ENCODE measurements around the gene NUDT14. TPM values are rescaled to one million over a fixed set of nuclear protein-coding genes. Genes with fewer than 3 reads are reported as not detected.

NUDT14 gene
- total RNA-seq, 1 donor from 2014 or later: 59.1 TPM

DNA sequence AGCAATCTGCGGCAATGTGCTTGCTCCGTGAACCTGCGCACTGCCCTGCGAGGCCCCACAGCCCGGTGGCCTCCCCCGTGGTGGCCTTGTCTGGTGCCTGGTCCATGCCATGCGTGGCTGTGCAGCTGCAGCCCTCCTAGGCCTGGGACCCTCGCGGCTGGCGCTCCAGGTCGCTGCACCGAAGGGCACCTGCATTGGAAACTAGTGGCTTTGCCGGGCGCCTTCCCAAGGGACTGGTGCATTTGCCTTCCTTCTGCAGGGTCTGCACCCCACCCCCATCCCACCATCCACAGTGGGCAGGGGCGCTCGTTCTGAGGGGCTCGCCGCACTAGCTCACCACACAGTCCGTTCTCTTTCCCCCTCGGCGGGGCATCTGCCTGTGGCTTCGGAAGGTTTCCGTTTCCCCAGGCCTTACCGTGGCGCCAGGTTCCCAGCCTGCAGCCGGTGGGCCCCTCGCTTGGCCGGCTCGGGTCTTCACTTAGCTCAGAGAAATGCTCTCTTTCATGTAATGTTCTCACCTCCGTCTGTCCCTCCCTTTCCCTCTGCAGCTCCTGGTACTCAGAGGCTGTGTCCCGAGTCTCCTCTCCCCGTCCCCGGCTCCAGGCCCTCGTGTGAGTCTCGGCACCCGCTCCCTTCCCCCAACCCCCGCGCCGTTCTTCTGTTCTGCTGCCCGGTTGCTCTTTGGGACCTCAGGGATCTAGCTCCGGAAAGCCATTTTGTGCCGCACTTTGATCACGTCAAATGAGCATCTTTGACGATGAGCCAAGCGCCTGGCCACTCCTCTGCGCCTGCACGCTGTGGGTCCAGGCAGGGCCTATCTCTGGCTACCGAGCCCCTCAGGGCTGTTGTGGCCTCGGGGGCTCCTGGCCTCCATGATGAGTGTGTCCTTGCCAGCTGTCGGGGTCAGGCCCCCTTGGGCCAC is 44.5 kb downstream of the NUDT14 start:
- Histone ChIP-seq H3K4me3 (no peak overlapping the region), H3K27ac (no peak overlapping the region), H3K27me3 (no peaks in the 10 kb centered on the region), H3K36me3 (no peaks in the 10 kb centered on the region), H3K9me3 (peaks cover 6% of the 10 kb centered on the region), H3K4me1 (no peaks in the 10 kb centered on the region)
- ATAC-seq (no peak), DNase-seq (peak; percentile 56)
- intact Hi-C loops (cut with DNase I): no loop called here
- TF ChIP-seq, protein P1, sequence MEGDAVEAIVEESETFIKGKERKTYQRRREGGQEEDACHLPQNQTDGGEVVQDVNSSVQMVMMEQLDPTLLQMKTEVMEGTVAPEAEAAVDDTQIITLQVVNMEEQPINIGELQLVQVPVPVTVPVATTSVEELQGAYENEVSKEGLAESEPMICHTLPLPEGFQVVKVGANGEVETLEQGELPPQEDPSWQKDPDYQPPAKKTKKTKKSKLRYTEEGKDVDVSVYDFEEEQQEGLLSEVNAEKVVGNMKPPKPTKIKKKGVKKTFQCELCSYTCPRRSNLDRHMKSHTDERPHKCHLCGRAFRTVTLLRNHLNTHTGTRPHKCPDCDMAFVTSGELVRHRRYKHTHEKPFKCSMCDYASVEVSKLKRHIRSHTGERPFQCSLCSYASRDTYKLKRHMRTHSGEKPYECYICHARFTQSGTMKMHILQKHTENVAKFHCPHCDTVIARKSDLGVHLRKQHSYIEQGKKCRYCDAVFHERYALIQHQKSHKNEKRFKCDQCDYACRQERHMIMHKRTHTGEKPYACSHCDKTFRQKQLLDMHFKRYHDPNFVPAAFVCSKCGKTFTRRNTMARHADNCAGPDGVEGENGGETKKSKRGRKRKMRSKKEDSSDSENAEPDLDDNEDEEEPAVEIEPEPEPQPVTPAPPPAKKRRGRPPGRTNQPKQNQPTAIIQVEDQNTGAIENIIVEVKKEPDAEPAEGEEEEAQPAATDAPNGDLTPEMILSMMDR (IDR thresholded peaks at IDR 0.05): no peak

DNA sequence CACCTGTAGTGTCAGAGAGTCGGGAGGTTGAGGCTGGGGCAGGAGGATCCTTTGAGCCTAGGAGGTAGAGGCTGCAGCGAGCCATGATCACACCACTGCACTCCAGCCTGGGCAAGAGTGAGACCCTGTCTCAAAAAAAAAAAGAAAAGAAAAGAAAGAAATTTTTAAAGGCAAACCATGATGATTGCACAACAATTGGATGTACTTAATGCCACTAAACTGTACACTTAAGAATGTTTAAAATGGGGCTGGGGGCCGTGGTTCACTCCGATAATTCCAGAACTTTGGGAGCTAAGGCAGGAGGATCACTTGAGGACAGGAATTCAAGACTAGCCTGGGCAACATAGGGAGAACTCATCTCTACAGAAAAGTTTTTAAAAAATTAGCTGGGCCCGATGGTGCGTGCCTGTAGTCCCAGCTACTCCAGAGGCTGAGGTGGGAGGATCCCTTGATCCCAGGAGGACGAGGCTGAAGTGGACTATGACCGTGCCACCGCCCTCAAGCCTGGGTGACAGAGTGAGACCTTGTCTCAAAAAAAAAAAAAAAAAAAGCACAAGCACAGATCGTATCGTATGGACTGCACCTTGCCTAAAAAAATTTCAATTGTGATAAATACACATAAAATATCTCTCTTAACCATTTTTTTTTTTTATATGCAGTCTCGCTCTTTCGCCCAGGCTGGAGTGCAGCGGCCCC is 45.3 kb downstream of the NUDT14 start:
- H3K27me3 ChIP-seq: no peaks in the 10 kb centered on the region
- intact Hi-C loops (cut with DNase I): no loop called here
- TF ChIP-seq, protein P1 (IDR thresholded peaks at IDR 0.05): no peak
- no peak overlapping the region for H3K27ac ChIP-seq
- no peak for DNase-seq
- no peak overlapping the region for H3K4me3 ChIP-seq
- H3K4me1 ChIP-seq: no peaks in the 10 kb centered on the region
- H3K9me3 ChIP-seq: peaks cover 6% of the 10 kb centered on the region
- ATAC-seq: no peak
- H3K36me3 ChIP-seq: no peaks in the 10 kb centered on the region

DNA sequence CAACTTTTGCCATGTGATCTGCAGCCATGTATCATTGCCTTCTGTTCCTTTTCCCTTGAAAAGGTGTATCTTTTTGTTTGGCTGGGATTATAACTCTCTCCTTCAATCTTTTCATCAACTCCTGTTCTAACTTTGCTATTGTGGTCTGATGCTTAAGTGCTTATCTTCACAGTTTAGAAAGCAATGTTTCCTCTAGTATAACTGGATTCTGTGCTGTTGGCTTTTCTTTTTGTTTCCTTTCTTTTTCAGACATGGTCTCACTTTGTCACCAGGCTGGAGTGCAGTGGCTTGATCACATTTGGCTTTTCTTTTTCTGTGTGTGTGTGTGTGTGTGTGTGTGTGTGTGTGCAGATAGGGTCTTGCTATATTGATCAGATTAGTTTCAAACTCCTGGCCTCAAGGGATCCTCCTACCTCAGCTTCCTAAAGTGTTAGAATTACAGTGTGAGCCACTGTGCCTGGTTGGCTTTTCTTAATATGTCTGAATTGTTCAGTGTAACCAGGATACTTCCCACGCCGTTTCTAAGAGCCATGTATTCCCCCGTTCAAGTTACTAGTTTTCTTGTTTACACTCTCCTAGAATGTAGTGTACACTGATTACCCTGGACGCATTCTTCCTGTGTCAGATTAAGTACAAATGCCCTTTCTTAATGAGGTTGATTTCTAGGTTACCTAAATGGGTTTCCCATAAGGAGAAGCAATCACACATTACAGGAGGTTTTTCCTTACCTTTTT is 48.0 kb downstream of the NUDT14 start:
- DNase-seq (no peak), ATAC-seq (no peak)

DNA sequence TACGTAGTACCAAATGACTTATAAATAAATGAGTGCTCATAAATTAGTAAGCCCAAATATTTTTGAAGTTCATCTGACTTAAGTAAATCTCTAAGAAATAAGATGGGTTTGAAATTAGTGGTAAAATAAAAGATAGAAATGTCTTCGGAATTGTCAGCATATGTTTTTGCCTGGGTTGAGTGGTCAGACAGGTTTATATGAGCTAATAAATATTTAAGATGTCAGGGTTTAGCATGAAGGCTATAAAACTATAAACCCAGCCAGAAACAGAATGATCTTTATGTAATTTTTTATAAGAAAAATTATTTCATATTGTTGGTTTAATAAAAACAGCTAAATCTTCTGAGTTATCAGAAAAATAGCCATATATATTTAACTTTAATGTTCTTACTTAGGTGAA is 49.9 kb downstream of the NUDT14 start:
- DNase-seq (no peak), ATAC-seq (no peak)
- Histone ChIP-seq H3K4me3 (no peak overlapping the region), H3K4me1 (no peaks in the 10 kb centered on the region), H3K27me3 (peaks cover 6% of the 10 kb centered on the region), H3K9me3 (no peaks in the 10 kb centered on the region), H3K36me3 (no peaks in the 10 kb centered on the region), H3K27ac (no peak overlapping the region)
- intact Hi-C loops (cut with DNase I): no loop called here
- TF ChIP-seq, protein P1 (IDR thresholded peaks at IDR 0.05): no peak

More for the DNA sequence above, 48.0 kb downstream of the NUDT14 start:
- Histone ChIP-seq H3K4me3 (no peak overlapping the region), H3K27me3 (peaks cover 2% of the 10 kb centered on the region), H3K36me3 (no peaks in the 10 kb centered on the region), H3K9me3 (no peaks in the 10 kb centered on the region), H3K27ac (no peak overlapping the region), H3K4me1 (no peaks in the 10 kb centered on the region)
- intact Hi-C loops (cut with DNase I): no loop called here
- TF ChIP-seq, protein P1 (IDR thresholded peaks at IDR 0.05): no peak

DNA sequence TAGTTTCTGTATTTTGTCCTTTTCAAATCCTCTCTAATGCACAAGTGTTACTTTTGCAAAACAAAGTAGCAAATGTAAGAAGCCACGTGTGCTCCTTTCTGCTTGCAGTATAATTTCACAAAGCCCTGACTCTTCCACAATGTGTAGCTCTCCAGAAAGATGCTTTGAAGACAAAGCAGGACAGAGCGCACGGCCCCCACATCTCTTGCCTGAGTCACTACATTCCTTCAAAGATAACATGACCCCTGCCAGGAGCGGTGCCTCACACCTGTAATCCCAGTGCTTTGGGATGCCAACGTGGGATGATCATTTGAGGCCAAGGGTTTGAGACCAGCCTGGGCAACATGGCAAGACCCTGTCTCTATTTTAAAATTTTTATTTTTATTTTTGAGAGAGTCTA is 53.1 kb downstream of the NUDT14 start:
- no peak for DNase-seq
- intact Hi-C loops (cut with DNase I): no loop called here
- TF ChIP-seq, protein P1 (IDR thresholded peaks at IDR 0.05): no peak

More for the DNA sequence above, 53.1 kb downstream of the NUDT14 start:
- Histone ChIP-seq H3K4me1 (no peaks in the 10 kb centered on the region), H3K9me3 (no peaks in the 10 kb centered on the region), H3K4me3 (no peak overlapping the region), H3K27me3 (peaks cover 6% of the 10 kb centered on the region), H3K27ac (no peak overlapping the region), H3K36me3 (no peaks in the 10 kb centered on the region)
- no peak for ATAC-seq
